Measurements from ENCODE around the gene HOXC12. TPM values are rescaled to one million over a fixed set of nuclear protein-coding genes. Genes with fewer than 3 reads are reported as not detected.

Gene HOXC12
- total and polyA plus RNA-seq, 4 donors = not detected

- ATAC-seq (ENCODE audit: insufficient read depth, low FRiP score) (no peak), DNase-seq (no peak)
- Histone ChIP-seq H3K4me3 (no peak overlapping the region), H3K9ac (ENCODE audit: insufficient read depth in 1 of 2, low read length in 2 of 2) (no peak overlapping the region), H3K27ac (ENCODE audit: low read depth in 1 of 2, low read length in 1 of 2) (no peak overlapping the region), H3K27me3 (ENCODE audit: control insufficient read depth in 3 of 3, insufficient read depth in 3 of 3, low read length in 2 of 3) (peaks cover 35 to 99% (median 89%) of the 10 kb centered on the region in 3 donors), H3K36me3 (ENCODE audit: control insufficient read depth in 4 of 4, insufficient read depth in 4 of 4, low read length in 4 of 4) (no peaks in the 10 kb centered on the region), H3K4me1 (ENCODE audit: control insufficient read depth in 5 of 5, insufficient read depth in 5 of 5, low read length in 5 of 5) (peaks cover 0 to 17% (median 10%) of the 10 kb centered on the region in 5 donors), H3K9me3 (ENCODE audit: control insufficient read depth in 4 of 4, insufficient read depth in 3 of 4, low read length in 3 of 4) (peaks cover 0 to 29% (median 0%) of the 10 kb centered on the region in 4 donors)
- WGBS, 2 donors = 8 to 22% methylated on average over 26 of the region's 26 CpGs
- TF ChIP-seq CTCF (IDR thresholded peaks at IDR 0.05; ENCODE audit: control extremely low read depth, extremely low read depth) = no peak
Measured at GRCh38 chr12:53982648-53983567, 28.2 kb downstream of the HOXC12 start.

- 3 to 4% methylated on average over 17 of the region's 17 CpGs for WGBS, 2 donors
Measured at GRCh38 chr12:53983568-53983949, 28.9 kb downstream of the HOXC12 start.

GRCh38 chr12:53983950-53984572, 29.4 kb downstream of the HOXC12 start:
- no peak for TF ChIP-seq CTCF (IDR thresholded peaks at IDR 0.05; ENCODE audit: control extremely low read depth, extremely low read depth)
- Histone ChIP-seq H3K36me3 (ENCODE audit: control insufficient read depth in 4 of 4, insufficient read depth in 4 of 4, low read length in 4 of 4) (no peaks in the 10 kb centered on the region), H3K4me1 (ENCODE audit: control insufficient read depth in 5 of 5, insufficient read depth in 5 of 5, low read length in 5 of 5) (peaks cover 0 to 17% (median 10%) of the 10 kb centered on the region in 5 donors), H3K27ac (ENCODE audit: low read depth in 1 of 2, low read length in 1 of 2) (no peak overlapping the region), H3K4me3 (no peak overlapping the region), H3K9ac (ENCODE audit: insufficient read depth in 1 of 2, low read length in 2 of 2) (no peak overlapping the region), H3K27me3 (ENCODE audit: control insufficient read depth in 3 of 3, insufficient read depth in 3 of 3, low read length in 2 of 3) (peaks cover 32 to 98% (median 90%) of the 10 kb centered on the region in 3 donors), H3K9me3 (ENCODE audit: control insufficient read depth in 4 of 4, insufficient read depth in 3 of 4, low read length in 3 of 4) (peaks cover 0 to 28% (median 0%) of the 10 kb centered on the region in 4 donors)
- 2 to 6% methylated on average over 29 to 30 of the region's 30 CpGs for WGBS, 2 donors
- ATAC-seq (ENCODE audit: insufficient read depth, low FRiP score) (no peak), DNase-seq (no peak)

More at GRCh38 chr12:53983568-53983949, 28.9 kb downstream of the HOXC12 start:
- Histone ChIP-seq H3K4me3 (no peak overlapping the region), H3K27me3 (ENCODE audit: control insufficient read depth in 3 of 3, insufficient read depth in 3 of 3, low read length in 2 of 3) (peaks cover 32 to 98% (median 90%) of the 10 kb centered on the region in 3 donors), H3K9ac (ENCODE audit: insufficient read depth in 1 of 2, low read length in 2 of 2) (no peak overlapping the region), H3K36me3 (ENCODE audit: control insufficient read depth in 4 of 4, insufficient read depth in 4 of 4, low read length in 4 of 4) (no peaks in the 10 kb centered on the region), H3K27ac (ENCODE audit: low read depth in 1 of 2, low read length in 1 of 2) (no peak overlapping the region), H3K4me1 (ENCODE audit: control insufficient read depth in 5 of 5, insufficient read depth in 5 of 5, low read length in 5 of 5) (peaks cover 0 to 17% (median 10%) of the 10 kb centered on the region in 5 donors), H3K9me3 (ENCODE audit: control insufficient read depth in 4 of 4, insufficient read depth in 3 of 4, low read length in 3 of 4) (peaks cover 0 to 28% (median 0%) of the 10 kb centered on the region in 4 donors)
- no peak for TF ChIP-seq CTCF (IDR thresholded peaks at IDR 0.05; ENCODE audit: control extremely low read depth, extremely low read depth)
- no peak for ATAC-seq (ENCODE audit: insufficient read depth, low FRiP score)
- peak in 2 of 3 donors; percentile 21 to 39 for DNase-seq
